GM12878 (cell line): ENCODE results near the gene GTF2H2. TPM values are rescaled to one million over a fixed set of nuclear protein-coding genes. Genes with fewer than 3 reads are reported as not detected.
"Not testable (repeated sequence)": the region's sequence is repeated elsewhere in the genome, so short reads cannot be mapped to it uniquely, and the experiment has no call there.

ENCODE experiments used
- ATAC-seq: fragments of 200-7000 bp; cut with Tn5 transposase; 3 replicates; pipeline ENCODE4 v1.9.1; 2020; ENCODE audit warnings: mild to moderate bottlenecking, moderate library complexity
- BruUV-seq: library from RNA; stranded (reverse); fragments of 400-500 nt; replicated peaks from 2 replicates; lab custom pipeline; 2021; lab: Mats Ljungman, UMichigan
- CTCF ChIA-PET: fragments of 300-600 bp; sonication (Branson Sonifier 250); formaldehyde crosslinking; extraction: SDS; loops from one replicate; lab custom pipeline; 2021; ENCODE audit warnings: inconsistent platforms; lab: Yijun Ruan, JAX
- POLR2A ChIA-PET: fragments of 350-600 bp; formaldehyde crosslinking; extraction: SDS; loops from one replicate; lab custom pipeline; 2021; ENCODE audit warnings: inconsistent platforms; lab: Charles Lee
- RAD21 ChIA-PET: fragments of 300-600 bp; sonication (Branson Sonifier 250); formaldehyde crosslinking; loops from one replicate; lab custom pipeline; 2023; ENCODE audit warnings: antibody characterized with exemption; ENCODE audit not compliant: unreplicated experiment; lab: Charles Lee
- SMC1A ChIA-PET: fragments of 300-600 bp; sonication (Branson Sonifier 250); formaldehyde crosslinking; loops from one replicate; lab custom pipeline; 2023; ENCODE audit not compliant: unreplicated experiment, uncharacterized antibody; lab: Charles Lee
- DNase-seq: peaks from one replicate; pipeline ENCODE4 v3.0.0-alpha.2; 2011; ENCODE audit warnings: low read depth, low spot score
- FAIRE-seq: peaks from 3 replicates; lab custom pipeline; 2011; peaks lifted over from hg19 to GRCh38; lab: Jason Lieb, UNC
- H2AFZ ChIP-seq: 2 replicates; pipeline ENCODE4 v1.6.0; 2011; ENCODE audit warnings: low read depth, low read length, control low read depth; ENCODE audit not compliant: control insufficient read depth
- H3K27ac ChIP-seq: 2 replicates; pipeline ENCODE4 v1.5.1; 2011; ENCODE audit warnings: control low read depth; ENCODE audit not compliant: control insufficient read depth, insufficient read depth
- H3K27me3 ChIP-seq, 2 experiments: replicated peaks in 1 of 2; 2 replicates each; pipeline versions ENCODE4 v1.6.0 to v1.6.1; 2011; ENCODE audit warnings: low read length in 1 of 2; ENCODE audit not compliant: control insufficient read depth in 2 of 2, insufficient read depth in 2 of 2
- H3K36me3 ChIP-seq, 2 experiments: 2 replicates each; pipeline ENCODE4 v1.5.1; 2011; ENCODE audit warnings: low read length in 1 of 2; ENCODE audit not compliant: control insufficient read depth in 2 of 2, insufficient read depth in 2 of 2
- H3K4me1 ChIP-seq: 2 replicates; pipeline ENCODE4 v1.6.1; 2011; ENCODE audit warnings: mild to moderate bottlenecking, low read length, moderate library complexity, mixed read lengths; ENCODE audit not compliant: control insufficient read depth, insufficient read depth
- H3K4me2 ChIP-seq: 2 replicates; pipeline ENCODE4 v1.6.0; 2011; ENCODE audit warnings: control low read depth; ENCODE audit not compliant: control insufficient read depth, insufficient read depth
- H3K4me3 ChIP-seq: fragments of 200-600 bp; sonication (generic); 2 replicates; pipeline ENCODE4 v1.5.1; 2016
- H3K79me2 ChIP-seq: 2 replicates; pipeline ENCODE4 v1.6.0; 2011; ENCODE audit warnings: low read length; ENCODE audit not compliant: control insufficient read depth, insufficient read depth
- H3K9ac ChIP-seq: 2 replicates; pipeline ENCODE4 v1.8.0; 2011; ENCODE audit warnings: low read length, control low read depth, mixed read lengths; ENCODE audit not compliant: control insufficient read depth, insufficient read depth
- H3K9me3 ChIP-seq: replicated peaks from 3 replicates; pipeline ENCODE4 v1.5.1; 2011; ENCODE audit warnings: mild to moderate bottlenecking, low read length; ENCODE audit not compliant: control insufficient read depth, insufficient read depth
- H4K20me1 ChIP-seq: 2 replicates; pipeline ENCODE4 v1.6.0; 2011; ENCODE audit not compliant: control insufficient read depth, insufficient read depth
- WGBS: methylation state at CpG from one replicate; pipeline ENCODE4 v1.1.6; 2016; ENCODE audit warnings: low lambda C conversion rate; ENCODE audit not compliant: insufficient replicate concordance, insufficient coverage; ENCODE audit errors: missing lambda C conversion rate; 5-methylcytosine and 5-hydroxymethylcytosine counted together
- in situ Hi-C: fragments of 300-500 bp; cut with MboI; formaldehyde crosslinking; loops from 9 replicates; pipeline ENCODE4 v1.14.3; 2018; ENCODE audit warnings: mixed read lengths
- intact Hi-C: fragments of 100-400 bp; cut with micrococcal nuclease; formaldehyde crosslinking; loops from one replicate; pipeline ENCODE4 v1.14.2; 2022; ENCODE audit not compliant: unreplicated experiment
- polyA plus RNA-seq, 11 experiments: library from polyadenylated mRNA; depleted of rRNA in 4 of 11; unstranded in 6 of 11; stranded (reverse) in 5 of 11; fragments of >200 nt; fragmentation: Nextera tagmentation in 4 of 11; fragmentation: Illumina TruSeq in 1 of 11; extraction: Ambion mirVana in 4 of 11; extraction: Trizol in 1 of 11; gene quantifications; 1 replicate in 1 of 11; 2 replicates in 10 of 11; pipeline versions ENCODE4 v1.2.1 to v1.2.3, GENCODE V29; 2011 to 2016; ENCODE audit warnings: inconsistent platforms in 2 of 11, missing spikeins in 2 of 11, low read depth in 1 of 11
- total RNA-seq, 4 experiments: library from RNA; depleted of rRNA in 3 of 4; stranded (reverse); fragments of >200 nt in 3 of 4; fragmentation: Illumina TruSeq in 1 of 4; extraction: Trizol in 1 of 4; gene quantifications; 2 replicates each; pipeline versions ENCODE4 v1.2.1 to v1.2.3, GENCODE V29; 2013 to 2021

Gene GTF2H2
- total and polyA plus RNA-seq, 10 of the 15 experiments (the other 5 are each of a cell fraction or from before 2014, with no cell fraction given): 24.5 to 58.7 (median 40.4) TPM

- POLR2A ChIA-PET, SMC1A ChIA-PET, CTCF ChIA-PET, BruUV-seq, ATAC-seq, H3K36me3 ChIP-seq, H3K4me2 ChIP-seq, FAIRE-seq, H2AFZ ChIP-seq, H3K9me3 ChIP-seq, H3K4me1 ChIP-seq, H3K27ac ChIP-seq, H3K4me3 ChIP-seq, H3K27me3 ChIP-seq, DNase-seq, intact Hi-C loops, H3K79me2 ChIP-seq, H4K20me1 ChIP-seq, H3K9ac ChIP-seq, in situ Hi-C loops, RAD21 ChIA-PET: not testable (repeated sequence)
- no CpG with 5 or more reads among the region's 7 CpGs for WGBS
Observed at GRCh38 chr5:71031046-71031776, 36.3 kb downstream of the GTF2H2 start.

DNA sequence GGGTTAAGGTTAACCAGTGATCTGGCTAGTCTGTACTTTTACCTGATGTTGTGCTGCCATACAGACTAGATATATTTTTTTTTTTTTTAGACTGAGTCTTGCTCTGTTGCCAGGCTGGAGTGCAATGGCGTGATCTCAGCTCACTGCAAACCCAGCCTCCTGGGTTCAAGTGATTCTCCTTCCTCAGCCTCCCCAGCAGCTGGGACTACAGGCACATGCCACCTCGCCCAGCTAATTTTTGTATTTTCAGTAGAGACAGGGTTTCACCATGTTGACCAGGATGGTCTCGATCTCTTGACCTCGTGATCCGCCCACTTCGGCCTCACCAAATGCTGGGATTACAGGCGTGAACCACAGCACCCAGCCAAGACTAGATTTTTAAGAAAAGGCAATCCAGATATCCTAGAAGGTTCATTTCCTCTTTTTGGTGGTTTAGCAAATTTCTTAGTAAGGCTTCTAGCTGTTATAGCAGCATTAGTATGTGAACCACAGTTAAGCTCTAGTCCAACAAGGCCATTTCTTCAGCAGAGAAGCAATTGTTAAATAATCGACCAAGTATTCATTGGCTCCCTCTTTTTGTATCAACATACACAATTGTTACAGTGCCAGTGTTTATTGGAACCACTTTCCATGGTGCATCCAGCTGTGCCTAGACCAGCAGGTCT, 42.1 kb downstream of the GTF2H2 start, which contains the start of gene NAIP:
Gene NAIP, minus strand, starts transcription at position 51 of the 665 bp plus-strand sequence. CDS start 12,424 bp downstream, outside the sequence.
- H3K4me1 ChIP-seq, in situ Hi-C loops, intact Hi-C loops, POLR2A ChIA-PET, H2AFZ ChIP-seq, H3K36me3 ChIP-seq, H3K9ac ChIP-seq, H3K27ac ChIP-seq, H3K79me2 ChIP-seq, H3K27me3 ChIP-seq, BruUV-seq, H4K20me1 ChIP-seq, CTCF ChIA-PET, H3K4me2 ChIP-seq, H3K9me3 ChIP-seq, H3K4me3 ChIP-seq, SMC1A ChIA-PET, DNase-seq, FAIRE-seq, RAD21 ChIA-PET: not testable (repeated sequence)
- WGBS: no CpG with 5 or more reads among the region's 8 CpGs
- ATAC-seq: peak; percentile 60

DNA sequence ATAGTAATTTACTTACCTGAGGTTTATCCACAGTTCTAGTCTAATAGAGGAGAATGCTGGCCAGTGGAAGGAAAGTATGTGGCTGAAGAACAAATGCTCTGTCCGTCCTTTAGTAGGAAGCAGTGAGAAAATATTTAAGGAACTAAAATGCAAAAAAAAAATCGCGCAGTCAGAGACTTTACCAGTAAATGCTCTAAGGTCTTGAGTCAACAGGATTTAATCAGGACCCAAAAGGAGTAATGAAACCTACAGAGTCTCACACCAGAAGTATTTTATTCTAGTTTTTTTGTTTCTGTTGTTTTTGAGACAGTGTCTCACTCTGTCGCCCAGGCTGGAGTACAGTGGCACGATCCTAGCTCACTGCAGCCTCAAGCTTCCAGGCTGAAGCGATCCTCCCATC, 46.8 kb downstream of the GTF2H2 start:
- BruUV-seq, H3K79me2 ChIP-seq, RAD21 ChIA-PET, H3K9ac ChIP-seq, DNase-seq, ATAC-seq, intact Hi-C loops, CTCF ChIA-PET, H3K9me3 ChIP-seq, H4K20me1 ChIP-seq, H3K27ac ChIP-seq, in situ Hi-C loops, H2AFZ ChIP-seq, H3K4me2 ChIP-seq, FAIRE-seq, POLR2A ChIA-PET, SMC1A ChIA-PET, H3K36me3 ChIP-seq, H3K27me3 ChIP-seq, H3K4me3 ChIP-seq, H3K4me1 ChIP-seq: not testable (repeated sequence)
- WGBS: no CpG with 5 or more reads among the region's 6 CpGs
